Measurements from ENCODE around the gene SNAP29.
"Not testable (repeated sequence)": the region's sequence is repeated elsewhere in the genome, so short reads cannot be mapped to it uniquely, and the experiment has no call there.

The SNAP29 gene

GRCh38 chr22:20935049-20935448 lies 76.2 kb downstream of the SNAP29 start:
- DNase-seq, result not testable (repeated sequence)

- not testable (repeated sequence) for DNase-seq
Measured at GRCh38 chr22:20935780-20936539, 77.2 kb downstream of the SNAP29 start.

- no peak for DNase-seq
Measured at GRCh38 chr22:20937031-20937793, 78.4 kb downstream of the SNAP29 start.

- DNase-seq, result no peak
Measured at GRCh38 chr22:20937794-20938671, 79.2 kb downstream of the SNAP29 start.

- DNase-seq, result not testable (repeated sequence)
Measured at GRCh38 chr22:20939457-20940185, 80.8 kb downstream of the SNAP29 start.

- DNase-seq, result no peak
Measured at GRCh38 chr22:20940186-20940651, 81.4 kb downstream of the SNAP29 start.

Measured in CD4-positive, alpha-beta T cell treated with Interleukin-21 for 1 hour (primary cell).